Ishikawa (cell line): Measurements from ENCODE around the gene LRRC4.

Experiments used
- CEBPB ChIP-seq: IDR thresholded peaks from 2 replicates; pipeline ENCODE4 v1.6.1; 2012
- CREB1 ChIP-seq: IDR thresholded peaks from 2 replicates; pipeline ENCODE4 v1.6.1; 2012; ENCODE audit warnings: low read depth
- EGR1 ChIP-seq: IDR thresholded peaks from 2 replicates; pipeline ENCODE4 v1.6.1; 2012
- EP300 ChIP-seq: IDR thresholded peaks from 2 replicates; pipeline ENCODE4 v1.6.1; 2012; ENCODE audit warnings: borderline replicate concordance
- FOXM1 ChIP-seq: IDR thresholded peaks from 2 replicates; pipeline ENCODE4 v1.6.1; 2012; ENCODE audit warnings: low read depth, borderline replicate concordance
- NFIC ChIP-seq: IDR thresholded peaks from 2 replicates; pipeline ENCODE4 v1.6.1; 2012
- RAD21 ChIP-seq: IDR thresholded peaks from 2 replicates; pipeline ENCODE4 v1.6.1; 2012; ENCODE audit warnings: low read depth
- TAF1 ChIP-seq: IDR thresholded peaks from 2 replicates; pipeline ENCODE4 v1.6.1; 2012; ENCODE audit warnings: low read depth, mild to moderate bottlenecking
- TCF12 ChIP-seq: IDR thresholded peaks from 2 replicates; pipeline ENCODE4 v1.6.1; 2012; ENCODE audit warnings: low read depth
- TEAD4 ChIP-seq: IDR thresholded peaks from 2 replicates; pipeline ENCODE4 v1.6.1; 2012
- YY1 ChIP-seq: IDR thresholded peaks from 2 replicates; pipeline ENCODE4 v1.6.1; 2012; ENCODE audit warnings: low read depth
- ZBTB7A ChIP-seq: IDR thresholded peaks from 2 replicates; pipeline ENCODE4 v1.6.1; 2012; ENCODE audit warnings: low read depth
- TF ChIP-seq, protein P1 (sequence below): IDR thresholded peaks from 2 replicates; pipeline ENCODE4 v1.6.1; 2012; ENCODE audit warnings: low read depth, mild to moderate bottlenecking
- TF ChIP-seq, protein P2 (sequence below): IDR thresholded peaks from 2 replicates; pipeline ENCODE4 v1.6.1; 2012
- TF ChIP-seq, protein P3 (sequence below): IDR thresholded peaks from 2 replicates; pipeline ENCODE4 v1.6.1; 2012

LRRC4 gene

DNA sequence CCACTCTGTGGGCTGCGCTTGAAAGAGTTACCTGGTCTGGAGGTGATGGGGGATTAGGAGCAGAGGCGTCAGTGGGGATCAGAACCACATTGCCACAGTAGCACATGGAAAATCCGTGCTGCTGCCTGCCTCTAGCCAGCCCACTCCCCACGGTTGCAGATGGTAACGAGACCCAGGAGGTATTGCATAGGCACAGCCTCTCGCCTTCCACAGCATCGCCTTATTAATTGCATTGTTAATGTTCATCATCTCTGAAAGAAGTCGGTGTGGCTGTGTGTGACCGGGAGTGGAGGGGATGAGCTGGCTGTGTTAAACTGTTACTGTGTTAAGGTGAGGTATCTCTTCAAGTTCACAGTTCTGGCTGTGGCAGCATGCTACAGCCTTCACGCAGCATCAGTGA lies 35.2 kb upstream of the LRRC4 start:
- TF ChIP-seq CREB1 (no peak), ZBTB7A (no peak), TCF12 (no peak), CEBPB (no peak), RAD21 (no peak), TAF1 (no peak), TEAD4 (no peak), FOXM1 (no peak), EP300 (no peak), EGR1 (no peak), NFIC (no peak), YY1 (no peak)
- TF ChIP-seq, protein P1, sequence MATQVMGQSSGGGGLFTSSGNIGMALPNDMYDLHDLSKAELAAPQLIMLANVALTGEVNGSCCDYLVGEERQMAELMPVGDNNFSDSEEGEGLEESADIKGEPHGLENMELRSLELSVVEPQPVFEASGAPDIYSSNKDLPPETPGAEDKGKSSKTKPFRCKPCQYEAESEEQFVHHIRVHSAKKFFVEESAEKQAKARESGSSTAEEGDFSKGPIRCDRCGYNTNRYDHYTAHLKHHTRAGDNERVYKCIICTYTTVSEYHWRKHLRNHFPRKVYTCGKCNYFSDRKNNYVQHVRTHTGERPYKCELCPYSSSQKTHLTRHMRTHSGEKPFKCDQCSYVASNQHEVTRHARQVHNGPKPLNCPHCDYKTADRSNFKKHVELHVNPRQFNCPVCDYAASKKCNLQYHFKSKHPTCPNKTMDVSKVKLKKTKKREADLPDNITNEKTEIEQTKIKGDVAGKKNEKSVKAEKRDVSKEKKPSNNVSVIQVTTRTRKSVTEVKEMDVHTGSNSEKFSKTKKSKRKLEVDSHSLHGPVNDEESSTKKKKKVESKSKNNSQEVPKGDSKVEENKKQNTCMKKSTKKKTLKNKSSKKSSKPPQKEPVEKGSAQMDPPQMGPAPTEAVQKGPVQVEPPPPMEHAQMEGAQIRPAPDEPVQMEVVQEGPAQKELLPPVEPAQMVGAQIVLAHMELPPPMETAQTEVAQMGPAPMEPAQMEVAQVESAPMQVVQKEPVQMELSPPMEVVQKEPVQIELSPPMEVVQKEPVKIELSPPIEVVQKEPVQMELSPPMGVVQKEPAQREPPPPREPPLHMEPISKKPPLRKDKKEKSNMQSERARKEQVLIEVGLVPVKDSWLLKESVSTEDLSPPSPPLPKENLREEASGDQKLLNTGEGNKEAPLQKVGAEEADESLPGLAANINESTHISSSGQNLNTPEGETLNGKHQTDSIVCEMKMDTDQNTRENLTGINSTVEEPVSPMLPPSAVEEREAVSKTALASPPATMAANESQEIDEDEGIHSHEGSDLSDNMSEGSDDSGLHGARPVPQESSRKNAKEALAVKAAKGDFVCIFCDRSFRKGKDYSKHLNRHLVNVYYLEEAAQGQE: no peak
- TF ChIP-seq, protein P2, sequence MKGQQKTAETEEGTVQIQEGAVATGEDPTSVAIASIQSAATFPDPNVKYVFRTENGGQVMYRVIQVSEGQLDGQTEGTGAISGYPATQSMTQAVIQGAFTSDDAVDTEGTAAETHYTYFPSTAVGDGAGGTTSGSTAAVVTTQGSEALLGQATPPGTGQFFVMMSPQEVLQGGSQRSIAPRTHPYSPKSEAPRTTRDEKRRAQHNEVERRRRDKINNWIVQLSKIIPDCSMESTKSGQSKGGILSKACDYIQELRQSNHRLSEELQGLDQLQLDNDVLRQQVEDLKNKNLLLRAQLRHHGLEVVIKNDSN: no peak
- TF ChIP-seq, protein P3, sequence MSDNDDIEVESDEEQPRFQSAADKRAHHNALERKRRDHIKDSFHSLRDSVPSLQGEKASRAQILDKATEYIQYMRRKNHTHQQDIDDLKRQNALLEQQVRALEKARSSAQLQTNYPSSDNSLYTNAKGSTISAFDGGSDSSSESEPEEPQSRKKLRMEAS: no peak

DNA sequence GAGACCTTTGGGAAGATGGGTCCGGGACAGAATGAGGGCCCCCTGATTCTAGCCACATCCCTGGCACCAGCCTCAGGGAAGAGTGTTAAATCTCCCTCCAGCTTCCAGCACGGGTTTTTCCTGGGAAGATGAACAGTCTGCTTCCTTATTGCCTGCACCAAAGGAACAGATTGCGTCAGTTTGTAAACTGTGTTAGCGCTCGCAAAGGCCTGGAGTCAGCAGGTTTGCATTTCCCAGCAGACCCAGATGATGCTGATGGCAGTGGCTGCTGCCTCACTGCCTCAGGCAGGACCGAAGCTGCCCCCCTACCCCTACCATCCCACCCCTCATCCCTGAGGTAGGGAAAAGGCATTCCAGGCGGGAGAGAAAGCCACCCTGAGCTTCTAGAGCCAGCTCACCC lies 34.6 kb upstream of the LRRC4 start:
- TF ChIP-seq CREB1 (no peak), ZBTB7A (no peak), FOXM1 (no peak), EGR1 (no peak), EP300 (no peak), TCF12 (no peak)
- TF ChIP-seq, protein P1: no peak

DNA sequence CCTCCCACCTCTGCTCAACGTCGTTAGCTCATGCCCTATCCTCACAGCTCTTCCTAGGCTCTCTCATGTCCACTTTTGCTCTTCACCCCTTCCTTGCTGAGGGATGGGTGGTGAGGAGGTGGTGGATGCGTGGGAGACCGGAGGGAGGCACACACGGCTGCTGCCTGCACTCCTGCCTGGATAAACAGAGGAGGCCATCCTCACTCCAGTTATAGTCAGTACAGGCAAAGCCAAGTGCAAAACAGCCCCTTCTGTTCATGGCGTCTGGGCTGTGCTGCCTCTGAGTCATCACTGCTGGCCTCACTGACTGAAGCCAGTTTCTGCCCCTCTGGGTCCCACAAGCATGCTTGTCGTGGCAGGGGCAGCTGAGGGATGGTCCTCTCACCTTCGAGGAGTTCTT lies 31.9 kb upstream of the LRRC4 start:
- TF ChIP-seq FOXM1 (no peak), TAF1 (no peak), TCF12 (no peak), EGR1 (no peak), TEAD4 (no peak), CREB1 (no peak), CEBPB (no peak), YY1 (no peak), RAD21 (no peak), NFIC (no peak), ZBTB7A (no peak), EP300 (no peak)
- TF ChIP-seq, protein P3: no peak
- TF ChIP-seq, protein P2: no peak
- TF ChIP-seq, protein P1: no peak

DNA sequence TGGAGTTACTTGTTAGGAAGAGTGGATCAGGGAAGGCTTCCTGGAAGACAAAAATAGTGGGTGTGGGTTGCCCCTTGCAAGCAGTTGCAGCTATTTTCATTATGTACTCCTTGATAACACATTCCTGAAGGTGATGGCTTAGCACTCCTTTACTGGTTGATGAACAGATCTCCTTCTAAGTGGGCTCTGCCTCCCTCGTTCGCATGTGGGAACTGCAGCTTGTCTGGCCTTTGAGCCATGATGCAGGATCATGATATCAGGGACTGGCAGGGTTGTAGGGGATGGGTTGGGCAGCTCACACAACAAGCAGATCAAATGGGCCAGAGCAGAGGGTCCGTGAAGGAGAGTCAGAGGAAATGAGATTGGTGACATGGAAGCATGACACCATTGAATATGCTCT lies 28.8 kb upstream of the LRRC4 start:
- no peak for TF ChIP-seq TAF1
- TF ChIP-seq, protein P3: no peak
- no peak for TF ChIP-seq TEAD4
- no peak for TF ChIP-seq CREB1
- no peak for TF ChIP-seq NFIC
- TF ChIP-seq EP300: no peak
- TF ChIP-seq FOXM1: no peak
- TF ChIP-seq YY1: no peak
- no peak for TF ChIP-seq RAD21
- TF ChIP-seq, protein P1: no peak
- no peak for TF ChIP-seq EGR1
- TF ChIP-seq, protein P2: no peak
